GM23248 (cell line): ENCODE results near the gene LRP5. TPM values are rescaled to one million over a fixed set of nuclear protein-coding genes. Genes with fewer than 3 reads are reported as not detected.

Source experiments
- DNase-seq: peaks from one replicate; pipeline ENCODE4 v3.0.0-alpha.2; 2015
- H2AFZ ChIP-seq: fragments of 200-600 bp; sonication (generic); 2 replicates; pipeline ENCODE4 v1.6.1; 2016; ENCODE audit warnings: antibody characterized with exemption
- H3F3A ChIP-seq: fragments of 200-600 bp; sonication (generic); 2 replicates; pipeline ENCODE4 v1.6.1; 2016; ENCODE audit warnings: mild to moderate bottlenecking, antibody characterized with exemption, mixed run types; ENCODE audit not compliant: insufficient read depth
- H3K27ac ChIP-seq: fragments of 200-600 bp; sonication (generic); 2 replicates; pipeline ENCODE4 v1.5.1; 2016; ENCODE audit warnings: mild to moderate bottlenecking
- H3K27me3 ChIP-seq: fragments of 200-600 bp; sonication (generic); replicated peaks from 2 replicates; pipeline ENCODE4 v1.6.1; 2016; ENCODE audit warnings: mild to moderate bottlenecking; ENCODE audit not compliant: insufficient read depth
- H3K36me3 ChIP-seq: fragments of 200-600 bp; sonication (generic); 2 replicates; pipeline ENCODE4 v1.6.1; 2016; ENCODE audit warnings: low read depth, mild to moderate bottlenecking
- H3K4me1 ChIP-seq: fragments of 200-600 bp; sonication (generic); 2 replicates; pipeline ENCODE4 v1.6.1; 2016; ENCODE audit warnings: mild to moderate bottlenecking; ENCODE audit not compliant: insufficient read depth
- H3K4me2 ChIP-seq: fragments of 200-600 bp; sonication (generic); one replicate; pipeline ENCODE4 v1.6.1; 2016; ENCODE audit warnings: mild to moderate bottlenecking; ENCODE audit not compliant: unreplicated experiment
- H3K4me3 ChIP-seq: fragments of 200-600 bp; sonication (generic); 2 replicates; pipeline ENCODE4 v1.5.1; 2016; ENCODE audit warnings: mild to moderate bottlenecking
- H3K79me2 ChIP-seq: fragments of 200-600 bp; sonication (generic); 2 replicates; pipeline ENCODE4 v1.6.1; 2016; ENCODE audit warnings: mild to moderate bottlenecking; ENCODE audit not compliant: insufficient read depth
- H3K9ac ChIP-seq: fragments of 200-600 bp; sonication (generic); 2 replicates; pipeline ENCODE4 v1.6.1; 2016; ENCODE audit warnings: mild to moderate bottlenecking
- H3K9me2 ChIP-seq: fragments of 200-600 bp; sonication (generic); 2 replicates; pipeline ENCODE4 v1.6.1; 2016; ENCODE audit warnings: mixed run types, mild to moderate bottlenecking, moderate library complexity; ENCODE audit not compliant: insufficient read depth
- H3K9me3 ChIP-seq: fragments of 200-600 bp; sonication (generic); one replicate; pipeline ENCODE4 v1.6.1; 2017; ENCODE audit warnings: low read depth
- H4K20me1 ChIP-seq: fragments of 200-600 bp; sonication (generic); 2 replicates; pipeline ENCODE4 v1.6.0; 2016; ENCODE audit not compliant: insufficient read depth
- EZH2 ChIP-seq: fragments of 200-600 bp; sonication (generic); IDR thresholded peaks from 2 replicates; pipeline ENCODE4 v1.6.1; 2018; ENCODE audit warnings: antibody characterized with exemption, mild to moderate bottlenecking; ENCODE audit not compliant: insufficient read depth, poor library complexity, severe bottlenecking
- EZH2phosphoT487 ChIP-seq: fragments of 200-600 bp; sonication (generic); IDR thresholded peaks from 2 replicates; pipeline ENCODE4 v1.6.1; 2018; ENCODE audit warnings: antibody characterized with exemption, moderate library complexity, mild to moderate bottlenecking, low read depth; ENCODE audit not compliant: insufficient read depth
- WGBS, 2 experiments: methylation state at CpG; one replicate each; pipeline ENCODE4 v1.1.6; 2015 to 2017; ENCODE audit warnings: low lambda C conversion rate in 2 of 2, low coverage in 1 of 2; ENCODE audit errors: missing lambda C conversion rate in 2 of 2; 5-methylcytosine and 5-hydroxymethylcytosine counted together
- in situ Hi-C: fragments of 300-500 bp; cut with MboI; formaldehyde crosslinking; loops from 2 replicates; pipeline ENCODE4 v1.15.0; 2020
- polyA plus RNA-seq: library from polyadenylated mRNA; unstranded; fragments of >200 nt; fragmentation: Nextera tagmentation; extraction: Ambion mirVana; gene quantifications from 2 replicates; pipeline ENCODE4 v1.2.1, GENCODE V29; 2016
- total RNA-seq: library from RNA; depleted of rRNA; stranded (reverse); fragments of >200 nt; shearing (Covaris generic); gene quantifications from 2 replicates; pipeline ENCODE4 v1.2.3, GENCODE V29; 2014

The LRP5 gene
- total and polyA plus RNA-seq, 2 experiments from 2014 or later = 3.0 TPM

DNA sequence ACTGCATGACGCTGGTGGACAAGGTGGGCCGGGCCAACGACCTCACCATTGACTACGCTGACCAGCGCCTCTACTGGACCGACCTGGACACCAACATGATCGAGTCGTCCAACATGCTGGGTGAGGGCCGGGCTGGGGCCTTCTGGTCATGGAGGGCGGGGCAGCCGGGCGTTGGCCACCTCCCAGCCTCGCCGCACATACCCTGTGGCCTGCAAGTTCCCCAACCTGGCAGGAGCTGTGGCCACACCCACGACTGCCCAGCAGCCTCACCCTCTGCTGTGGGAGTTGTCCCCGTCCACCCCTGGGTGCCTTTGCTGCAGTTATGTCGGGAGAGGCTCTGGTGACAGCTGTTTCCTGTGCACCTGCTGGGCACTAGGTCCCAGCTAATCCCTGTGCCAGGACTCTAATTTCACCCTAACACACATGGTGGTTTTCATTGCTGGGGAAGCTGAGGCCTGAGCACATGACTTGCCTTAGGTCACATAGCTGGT is 99.2 kb downstream of the LRP5 start:
- DNase-seq = no peak
- Histone ChIP-seq H3K27me3 (no peaks in the 10 kb centered on the region), H3K9ac (no peak overlapping the region), H3K9me2 (no peaks in the 10 kb centered on the region), H3K79me2 (no peaks in the 10 kb centered on the region), H3K36me3 (no peaks in the 10 kb centered on the region), H3K4me2 (no peak overlapping the region), H3F3A (no peaks in the 10 kb centered on the region), H3K4me1 (peaks cover 4% of the 10 kb centered on the region; the same call in 1 of the 2 replicates), H2AFZ (no peak overlapping the region), H3K9me3 (no peaks in the 10 kb centered on the region), H3K4me3 (no peak overlapping the region), H3K27ac (no peak overlapping the region), H4K20me1 (no peaks in the 10 kb centered on the region; the same call in 1 of the 2 replicates)
- no peak for TF ChIP-seq EZH2
- no peak for TF ChIP-seq EZH2phosphoT487
- in situ Hi-C loops = no loop called here
- WGBS, 2 experiments = 91% methylated on average over 10 to 17 of the region's 17 CpGs

GRCh38 chr11:68412593-68413475 is 100.4 kb downstream of the LRP5 start:
- Histone ChIP-seq H2AFZ (peak overlapping the region; percentile 41; the same call in 1 of the 2 replicates), H3K4me3 (no peak overlapping the region), H3K9me2 (no peaks in the 10 kb centered on the region), H4K20me1 (no peaks in the 10 kb centered on the region; the same call in 1 of the 2 replicates), H3K9ac (peak overlapping the region; percentile 8; the same call in 1 of the 2 replicates), H3K27me3 (no peaks in the 10 kb centered on the region), H3K9me3 (no peaks in the 10 kb centered on the region), H3K27ac (peak overlapping the region; percentile 30), H3K4me1 (peaks cover 4% of the 10 kb centered on the region; the same call in 1 of the 2 replicates), H3K36me3 (no peaks in the 10 kb centered on the region), H3K79me2 (no peaks in the 10 kb centered on the region), H3K4me2 (no peak overlapping the region), H3F3A (no peaks in the 10 kb centered on the region)
- WGBS, 2 experiments = 34% methylated on average over 24 of the region's 24 CpGs
- TF ChIP-seq EZH2 = no peak
- TF ChIP-seq EZH2phosphoT487 = 0 out of 2 replicates have a peak, but pooled peaks have one; percentile 33
- in situ Hi-C loops = no loop called here
- peak; percentile 93 for DNase-seq

DNA sequence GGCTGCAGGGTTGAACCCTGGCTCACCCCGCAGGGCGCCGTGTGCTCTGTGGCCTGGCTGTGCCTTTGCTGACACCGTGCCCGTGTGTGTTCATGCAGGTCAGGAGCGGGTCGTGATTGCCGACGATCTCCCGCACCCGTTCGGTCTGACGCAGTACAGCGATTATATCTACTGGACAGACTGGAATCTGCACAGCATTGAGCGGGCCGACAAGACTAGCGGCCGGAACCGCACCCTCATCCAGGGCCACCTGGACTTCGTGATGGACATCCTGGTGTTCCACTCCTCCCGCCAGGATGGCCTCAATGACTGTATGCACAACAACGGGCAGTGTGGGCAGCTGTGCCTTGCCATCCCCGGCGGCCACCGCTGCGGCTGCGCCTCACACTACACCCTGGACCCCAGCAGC is 101.2 kb downstream of the LRP5 start:
- no peaks in the 10 kb centered on the region for H3K27me3 ChIP-seq
- peak overlapping the region; percentile 41; the same call in 1 of the 2 replicates for H2AFZ ChIP-seq
- no peak for TF ChIP-seq EZH2
- no peak for TF ChIP-seq EZH2phosphoT487
- peak overlapping the region; percentile 30 for H3K27ac ChIP-seq
- H3K4me1 ChIP-seq = peaks cover 4% of the 10 kb centered on the region; the same call in 1 of the 2 replicates
- no peak for DNase-seq
- no peaks in the 10 kb centered on the region for H3K36me3 ChIP-seq
- no peaks in the 10 kb centered on the region for H3K79me2 ChIP-seq
- no peak overlapping the region for H3K4me3 ChIP-seq
- no peaks in the 10 kb centered on the region for H3F3A ChIP-seq
- H4K20me1 ChIP-seq = no peaks in the 10 kb centered on the region; the same call in 1 of the 2 replicates
- no peaks in the 10 kb centered on the region for H3K9me3 ChIP-seq
- H3K4me2 ChIP-seq = no peak overlapping the region
- 65 to 69% methylated on average over 27 of the region's 27 CpGs for WGBS, 2 experiments
- in situ Hi-C loops = no loop called here
- H3K9me2 ChIP-seq = no peaks in the 10 kb centered on the region
- H3K9ac ChIP-seq = peak overlapping the region; percentile 8; the same call in 1 of the 2 replicates

- no peaks in the 10 kb centered on the region for H3K36me3 ChIP-seq
Observed at GRCh38 chr11:68414496-68415221, 102.3 kb downstream of the LRP5 start.

More at GRCh38 chr11:68414496-68415221, 102.3 kb downstream of the LRP5 start:
- in situ Hi-C loops = no loop called here
- no peak overlapping the region for H3K4me3 ChIP-seq
- peaks cover 4% of the 10 kb centered on the region; the same call in 1 of the 2 replicates for H3K4me1 ChIP-seq
- H3K9me3 ChIP-seq = no peaks in the 10 kb centered on the region
- no peak for TF ChIP-seq EZH2
- TF ChIP-seq EZH2phosphoT487 = no peak
- no peaks in the 10 kb centered on the region for H3K27me3 ChIP-seq
- WGBS, 2 experiments = 94% methylated on average over 19 of the region's 19 CpGs
- H3K4me2 ChIP-seq = no peak overlapping the region
- H2AFZ ChIP-seq = no peak overlapping the region
- no peak for DNase-seq
- H3K9me2 ChIP-seq = no peaks in the 10 kb centered on the region
- H3F3A ChIP-seq = no peaks in the 10 kb centered on the region
- no peaks in the 10 kb centered on the region for H3K79me2 ChIP-seq
- H3K27ac ChIP-seq = no peak overlapping the region
- no peak overlapping the region for H3K9ac ChIP-seq
- H4K20me1 ChIP-seq = no peaks in the 10 kb centered on the region
